ENCODE measurements around the gene OLFML2B.

DNA sequence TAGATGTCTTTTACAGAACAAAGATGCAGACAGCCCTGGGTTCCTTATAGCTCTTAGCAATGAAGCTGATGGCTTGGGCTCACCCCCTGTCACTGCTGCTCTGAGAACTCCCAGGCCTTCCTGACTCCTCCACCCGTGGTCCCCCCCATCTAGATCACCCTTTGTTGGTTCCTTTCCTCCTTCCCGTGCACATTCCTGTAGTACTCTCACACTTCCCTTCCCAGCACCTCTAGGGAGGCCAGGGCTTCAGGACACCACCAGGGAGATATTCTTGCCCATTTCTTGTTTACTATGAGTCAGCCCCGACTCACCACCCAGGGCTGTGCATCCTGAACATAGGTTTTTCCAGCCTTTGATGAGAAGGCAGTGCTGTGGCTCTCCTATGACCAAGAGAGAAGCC is 31.4 kb upstream of the OLFML2B start:
- TF ChIP-seq, protein P1, sequence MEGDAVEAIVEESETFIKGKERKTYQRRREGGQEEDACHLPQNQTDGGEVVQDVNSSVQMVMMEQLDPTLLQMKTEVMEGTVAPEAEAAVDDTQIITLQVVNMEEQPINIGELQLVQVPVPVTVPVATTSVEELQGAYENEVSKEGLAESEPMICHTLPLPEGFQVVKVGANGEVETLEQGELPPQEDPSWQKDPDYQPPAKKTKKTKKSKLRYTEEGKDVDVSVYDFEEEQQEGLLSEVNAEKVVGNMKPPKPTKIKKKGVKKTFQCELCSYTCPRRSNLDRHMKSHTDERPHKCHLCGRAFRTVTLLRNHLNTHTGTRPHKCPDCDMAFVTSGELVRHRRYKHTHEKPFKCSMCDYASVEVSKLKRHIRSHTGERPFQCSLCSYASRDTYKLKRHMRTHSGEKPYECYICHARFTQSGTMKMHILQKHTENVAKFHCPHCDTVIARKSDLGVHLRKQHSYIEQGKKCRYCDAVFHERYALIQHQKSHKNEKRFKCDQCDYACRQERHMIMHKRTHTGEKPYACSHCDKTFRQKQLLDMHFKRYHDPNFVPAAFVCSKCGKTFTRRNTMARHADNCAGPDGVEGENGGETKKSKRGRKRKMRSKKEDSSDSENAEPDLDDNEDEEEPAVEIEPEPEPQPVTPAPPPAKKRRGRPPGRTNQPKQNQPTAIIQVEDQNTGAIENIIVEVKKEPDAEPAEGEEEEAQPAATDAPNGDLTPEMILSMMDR (IDR thresholded peaks at IDR 0.05): no peak
- TF ChIP-seq EP300 (IDR thresholded peaks at IDR 0.05): no peak
- TF ChIP-seq POLR2A (IDR thresholded peaks at IDR 0.05): no peak
- no peak for TF ChIP-seq POLR2AphosphoS5 (IDR thresholded peaks at IDR 0.05)
